HFFc6 (cell line): ENCODE data around the gene REPS2. TPM values are rescaled to one million over a fixed set of nuclear protein-coding genes. Genes with fewer than 3 reads are reported as not detected.
A peak's percentile ranks its signal among the peaks of the same experiment; 100 is the strongest.

ENCODE experiments used
- DNase-seq: peaks from one replicate; pipeline ENCODE4 v3.0.0-alpha.2; 2018
- H3K27ac Mint-ChIP-seq: 2 replicates; pipeline ENCODE4 v1.8.0; 2020; ENCODE audit warnings: mild to moderate bottlenecking, mixed read lengths
- H3K27me3 Mint-ChIP-seq: 2 replicates; pipeline ENCODE4 v1.8.0; 2021; ENCODE audit warnings: mild to moderate bottlenecking, moderate library complexity, mixed read lengths; ENCODE audit not compliant: insufficient read depth
- H3K36me3 Mint-ChIP-seq: 2 replicates; pipeline ENCODE4 v1.8.0; 2021; ENCODE audit warnings: low read depth, mixed read lengths
- H3K4me1 Mint-ChIP-seq: 2 replicates; pipeline ENCODE4 v1.8.0; 2020; ENCODE audit warnings: low read depth, mixed read lengths
- H3K4me3 Mint-ChIP-seq: 2 replicates; pipeline ENCODE4 v1.8.0; 2020; ENCODE audit warnings: mild to moderate bottlenecking, moderate library complexity, mixed read lengths
- H3K9me3 Mint-ChIP-seq: 2 replicates; pipeline ENCODE4 v1.8.0; 2020; ENCODE audit warnings: mild to moderate bottlenecking, mixed read lengths
- CTCF ChIP-seq: fragments of 200-600 bp; sonication (generic); IDR thresholded peaks from 2 replicates; pipeline ENCODE4 v1.5.0; 2021; ENCODE audit warnings: antibody characterized with exemption, mild to moderate bottlenecking
- long read RNA-seq: library from polyadenylated mRNA; unstranded; transcript quantifications from one replicate; pipeline ENCODE4 v2.0.0, GENCODE V29; 2019
- total RNA-seq, 6 experiments: library from RNA; stranded (reverse); fragmentation: NEBNext Ultra II Directional; extraction: Animal tissue kit (Norgen Biotek cat#: 25700); gene quantifications; 2 replicates in 1 of 6; 3 replicates in 5 of 6; pipeline ENCODE4 v1.2.3, GENCODE V29; 2021

REPS2 gene
- total RNA-seq = under 1 TPM in 5 of 6 experiments, not detected in 1; 0.06 to 0.23 (median 0.10) TPM
- long read RNA-seq = 0 reads

GRCh38 chrX:16946361-16946964 lies at the start of gene REPS2:
Gene REPS2, plus strand, starts transcription at chrX:16946658. Its CDS starts 204 bp downstream, at chrX:16946862.
- peak; percentile 3 for DNase-seq
- H3K4me1 Mint-ChIP-seq = no peaks in the 10 kb centered on the region
- H3K27ac Mint-ChIP-seq = no peak within 1 kb of the TSS
- TF ChIP-seq CTCF = no peak
- no peaks in the 10 kb centered on the region for H3K9me3 Mint-ChIP-seq
- no peaks in the 10 kb centered on the region; the same call in none of the 2 replicates for H3K27me3 Mint-ChIP-seq
- peak within 1 kb of the TSS; percentile 81 for H3K4me3 Mint-ChIP-seq
- no peaks in the 10 kb centered on the region for H3K36me3 Mint-ChIP-seq

- no peak for DNase-seq
Observed at GRCh38 chrX:16897445-16897844, 49.0 kb upstream of the REPS2 start.

GRCh38 chrX:16903274-16904022 lies 43.0 kb upstream of the REPS2 start:
- Mint-ChIP-seq H3K36me3 (no peaks in the 10 kb centered on the region), H3K9me3 (no peaks in the 10 kb centered on the region), H3K4me1 (no peaks in the 10 kb centered on the region), H3K4me3 (no peak overlapping the region), H3K27me3 (no peaks in the 10 kb centered on the region; the same call in 1 of the 2 replicates), H3K27ac (no peak overlapping the region)
- no peak for TF ChIP-seq CTCF
- no peak for DNase-seq

More at GRCh38 chrX:16897445-16897844, 49.0 kb upstream of the REPS2 start:
- Mint-ChIP-seq H3K36me3 (no peaks in the 10 kb centered on the region), H3K4me1 (peaks cover 7% of the 10 kb centered on the region), H3K9me3 (no peaks in the 10 kb centered on the region), H3K27ac (no peak overlapping the region), H3K27me3 (peaks cover 4% of the 10 kb centered on the region; the same call in 1 of the 2 replicates), H3K4me3 (no peak overlapping the region)
- no peak for TF ChIP-seq CTCF

GRCh38 chrX:16910376-16910775 lies 36.1 kb upstream of the REPS2 start:
- Mint-ChIP-seq H3K4me3 (no peak overlapping the region), H3K27me3 (peaks cover 7% of the 10 kb centered on the region), H3K36me3 (no peaks in the 10 kb centered on the region), H3K27ac (no peak overlapping the region), H3K9me3 (no peaks in the 10 kb centered on the region), H3K4me1 (no peaks in the 10 kb centered on the region)
- DNase-seq = no peak
- no peak for TF ChIP-seq CTCF

GRCh38 chrX:16914058-16914457 lies 32.4 kb upstream of the REPS2 start:
- no peaks in the 10 kb centered on the region for H3K9me3 Mint-ChIP-seq
- H3K36me3 Mint-ChIP-seq = no peaks in the 10 kb centered on the region
- H3K27me3 Mint-ChIP-seq = peaks cover 7% of the 10 kb centered on the region
- no peak for DNase-seq
- TF ChIP-seq CTCF = no peak
- H3K4me3 Mint-ChIP-seq = no peak overlapping the region
- no peaks in the 10 kb centered on the region for H3K4me1 Mint-ChIP-seq
- H3K27ac Mint-ChIP-seq = no peak overlapping the region
